ENCODE measurements around the gene HHAT.

Gene HHAT

DNA sequence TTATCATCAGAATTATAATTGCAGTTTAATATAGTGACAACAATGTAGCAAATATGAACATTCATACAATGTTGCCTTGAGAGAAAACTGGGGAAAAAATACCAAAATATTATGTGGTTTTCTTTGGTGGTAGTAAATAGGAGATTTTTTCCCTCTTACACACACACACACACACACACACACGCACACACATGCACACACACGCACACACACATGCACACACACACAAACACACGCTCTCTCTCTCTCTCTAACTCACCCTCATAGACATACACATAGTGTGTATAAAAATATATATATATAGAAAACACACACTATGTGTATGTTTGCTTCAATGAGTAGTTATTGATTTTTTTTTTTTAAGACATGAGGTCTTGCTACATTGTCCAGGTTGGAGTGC, 211.6 kb downstream of the HHAT start:
- no peak for DNase-seq (ENCODE audit: low read depth, low spot score)

DNA sequence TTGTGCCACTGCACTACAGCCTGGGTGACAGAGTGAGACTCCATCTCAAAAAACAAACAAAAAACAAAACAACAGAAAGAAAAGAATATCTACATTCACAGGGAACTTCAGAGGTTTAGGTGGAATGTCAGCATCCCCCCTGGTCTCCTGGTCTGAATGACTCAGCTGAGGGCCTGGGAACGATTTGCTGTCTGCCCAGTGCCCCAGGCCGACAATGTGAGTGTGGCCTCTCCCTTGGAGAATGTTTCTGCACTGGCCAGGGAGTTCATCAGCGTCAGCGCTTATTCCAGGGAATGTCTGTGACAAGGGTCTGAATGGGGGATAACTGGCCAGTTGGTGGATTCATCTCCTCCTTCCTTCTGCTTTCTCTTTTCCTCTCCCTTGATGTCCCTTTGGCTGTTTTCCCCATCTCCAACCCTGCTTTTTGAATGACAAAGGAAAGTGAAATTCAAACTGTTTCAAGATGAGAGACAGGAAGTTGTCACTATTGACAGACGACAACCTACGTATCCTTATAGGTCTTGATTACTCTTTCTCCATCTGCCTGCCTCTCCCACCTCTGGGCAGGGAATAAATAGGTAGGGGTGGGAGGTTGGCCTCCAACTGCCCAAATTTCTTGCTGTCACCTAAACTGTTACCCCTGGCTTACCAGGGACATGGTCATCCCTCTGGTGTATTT, 213.1 kb downstream of the HHAT start:
- DNase-seq (ENCODE audit: low read depth, low spot score) = no peak

DNA sequence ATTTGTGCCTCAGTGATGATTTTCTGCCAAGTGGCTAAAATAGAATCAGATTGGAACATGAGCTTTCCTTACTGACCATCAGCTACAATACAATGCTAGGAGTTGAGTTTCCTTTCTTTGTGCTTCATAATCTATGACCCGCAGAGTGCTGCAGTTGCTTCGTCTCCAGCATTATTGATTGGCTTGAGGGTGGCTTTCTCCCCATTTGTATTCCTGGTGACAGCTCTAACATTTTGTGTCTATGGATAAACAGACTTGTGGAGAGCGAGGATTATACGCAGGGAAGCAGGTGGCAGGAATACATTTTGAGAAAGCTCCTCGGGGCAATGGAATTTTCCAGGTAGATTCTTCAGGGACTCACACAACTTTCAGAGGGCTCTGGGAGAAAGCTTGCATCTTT, 223.2 kb downstream of the HHAT start:
- DNase-seq (ENCODE audit: low read depth, low spot score) = no peak

DNA sequence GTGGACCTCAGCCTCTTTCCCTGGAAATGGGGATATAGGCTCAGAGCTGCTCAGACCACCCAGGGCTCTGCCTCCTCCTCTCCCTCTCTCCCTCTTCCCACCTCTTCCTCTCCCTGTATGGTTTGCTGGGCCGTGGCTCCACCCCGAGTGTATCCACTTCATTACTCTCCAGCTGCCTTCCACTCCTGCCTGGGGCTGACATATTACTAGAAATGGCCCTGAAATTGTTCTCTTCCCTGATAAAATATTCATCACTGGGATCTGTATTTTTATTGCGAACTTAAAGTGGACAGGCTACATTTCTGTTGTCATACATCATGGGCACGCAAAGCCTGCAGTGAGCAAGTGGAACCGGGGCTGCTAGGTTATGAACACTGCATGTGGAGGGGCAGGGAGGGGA, 225.0 kb downstream of the HHAT start:
- no peak for DNase-seq (ENCODE audit: low read depth, low spot score)

DNA sequence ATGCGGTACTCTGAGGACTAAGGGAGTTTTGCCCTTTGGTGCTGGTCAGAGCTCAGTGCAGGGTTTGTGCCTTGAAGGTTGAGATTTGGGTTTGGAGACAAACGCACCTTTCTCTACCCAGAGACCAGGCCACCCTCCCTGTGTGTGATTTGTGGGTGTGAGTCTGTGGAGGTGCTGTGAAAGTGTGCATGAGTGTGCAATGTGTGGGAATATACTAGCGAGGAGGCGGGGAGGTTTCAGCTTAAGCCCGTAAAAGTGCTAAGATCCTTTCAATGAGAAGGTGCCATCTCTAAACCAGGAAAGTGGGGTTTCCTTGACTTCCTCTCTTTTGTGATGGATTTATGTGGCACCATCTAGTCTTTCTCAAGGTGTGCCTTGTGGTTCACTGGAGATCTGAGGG, 225.7 kb downstream of the HHAT start:
- no peak for DNase-seq (ENCODE audit: low read depth, low spot score)

DNA sequence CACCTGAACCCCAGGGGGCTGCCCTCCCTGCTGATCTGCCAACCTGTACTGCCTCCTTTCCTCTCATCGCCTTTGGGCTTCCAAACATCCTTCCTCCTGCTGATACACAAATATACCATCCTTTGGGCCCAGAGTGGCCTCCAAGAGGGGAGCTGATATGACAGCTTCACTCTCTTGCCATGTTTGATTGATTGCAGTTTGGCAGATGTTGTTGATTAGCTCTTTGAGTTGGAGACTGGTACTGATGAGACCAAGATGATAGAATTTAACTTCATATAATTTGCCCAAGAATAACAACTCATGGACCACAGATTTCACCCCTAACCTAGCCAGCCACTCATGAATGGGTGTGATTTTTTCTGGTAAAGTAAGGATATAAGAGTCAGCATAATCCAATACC, 227.8 kb downstream of the HHAT start:
- DNase-seq (ENCODE audit: low read depth, low spot score) = no peak

DNA sequence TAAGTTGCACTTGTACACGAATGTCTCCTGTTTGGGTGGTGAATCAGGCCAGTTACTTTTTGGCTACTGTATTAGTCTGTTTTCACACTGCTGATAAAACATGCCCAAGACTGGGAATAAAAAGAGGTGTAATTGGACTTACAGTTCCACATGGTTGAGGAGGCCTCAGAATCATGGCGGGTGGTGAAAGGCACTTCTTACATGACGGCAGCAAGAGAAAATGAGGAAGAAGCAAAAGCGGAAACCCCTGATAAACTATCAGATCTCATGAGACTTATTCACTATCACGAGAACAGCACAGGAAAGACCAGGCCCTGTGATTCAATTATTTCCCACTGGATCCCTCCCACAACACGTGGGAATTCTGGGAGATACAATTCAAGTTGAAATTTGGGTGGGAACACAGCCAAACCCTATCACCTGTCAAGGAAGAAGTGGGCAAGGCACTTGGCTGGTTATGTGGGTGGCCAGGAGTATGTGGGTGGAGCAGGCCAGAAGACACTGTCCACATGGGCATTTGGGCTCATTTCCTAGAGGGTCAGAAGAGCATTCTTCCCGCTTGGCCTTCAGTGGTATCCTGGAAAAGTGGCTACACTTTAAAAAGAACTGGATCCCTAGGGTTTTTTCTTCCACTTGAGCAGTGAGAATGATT, 228.8 kb downstream of the HHAT start:
- DNase-seq (ENCODE audit: low read depth, low spot score) = no peak

DNA sequence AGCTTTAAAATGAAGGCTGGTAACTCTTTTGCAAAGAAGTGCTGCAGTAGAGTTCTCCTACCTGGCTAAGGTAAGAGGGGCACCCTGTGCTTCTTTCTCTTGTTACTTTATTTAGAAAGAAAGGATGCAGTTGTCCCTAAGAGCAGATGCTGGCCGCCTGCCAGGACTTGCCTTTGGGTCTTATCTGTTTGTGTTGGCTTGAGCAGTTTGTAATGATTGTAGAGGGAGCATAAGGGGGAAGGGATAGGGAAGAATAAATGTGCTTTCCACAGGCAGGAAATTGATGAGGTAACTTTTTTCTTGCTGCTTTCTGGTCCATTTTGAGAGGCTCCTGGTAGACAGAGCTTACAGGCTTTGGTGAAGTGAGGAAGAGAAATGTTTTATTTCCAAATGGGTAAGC, 229.6 kb downstream of the HHAT start:
- no peak for DNase-seq (ENCODE audit: low read depth, low spot score)

DNA sequence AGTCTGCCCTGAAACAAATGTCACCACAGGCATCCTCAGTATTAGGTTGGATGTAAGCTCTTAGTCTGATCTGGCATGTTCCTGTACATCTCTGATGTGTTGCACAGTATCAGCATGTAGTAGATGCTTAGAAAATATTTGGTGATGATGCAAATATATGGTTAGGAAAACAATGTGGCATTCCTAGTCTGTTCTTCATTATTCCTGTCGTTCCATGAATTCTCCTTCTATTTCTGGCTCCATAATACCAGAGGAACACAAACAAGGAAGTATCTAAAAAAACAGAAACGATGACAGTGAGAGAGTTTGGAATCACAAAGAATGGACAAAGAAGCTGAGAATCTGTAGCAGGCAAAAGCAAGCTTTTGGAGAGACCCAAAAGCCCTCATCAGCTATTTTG, 236.6 kb downstream of the HHAT start:
- no peak for DNase-seq (ENCODE audit: low read depth, low spot score)

DNA sequence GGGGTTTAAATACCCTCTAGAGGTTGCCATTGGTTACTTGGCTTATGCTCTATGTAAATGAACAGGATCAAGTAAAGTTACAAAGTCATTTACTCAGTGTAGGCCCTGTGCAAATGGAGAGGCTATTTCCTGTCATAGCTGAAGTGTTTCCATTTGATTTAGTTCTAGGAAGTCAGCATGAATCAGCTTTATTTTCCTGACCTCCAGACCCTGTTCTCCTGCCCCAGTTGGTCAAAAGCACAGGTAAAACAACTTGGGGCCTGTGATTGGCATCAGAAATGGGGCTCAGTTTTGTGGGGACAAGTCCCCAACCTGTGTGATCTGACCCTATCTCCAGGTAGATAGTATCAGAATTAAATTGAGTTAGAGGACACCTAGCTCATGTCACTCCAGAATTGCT, 239.9 kb downstream of the HHAT start:
- no peak for DNase-seq (ENCODE audit: low read depth, low spot score)

DNA sequence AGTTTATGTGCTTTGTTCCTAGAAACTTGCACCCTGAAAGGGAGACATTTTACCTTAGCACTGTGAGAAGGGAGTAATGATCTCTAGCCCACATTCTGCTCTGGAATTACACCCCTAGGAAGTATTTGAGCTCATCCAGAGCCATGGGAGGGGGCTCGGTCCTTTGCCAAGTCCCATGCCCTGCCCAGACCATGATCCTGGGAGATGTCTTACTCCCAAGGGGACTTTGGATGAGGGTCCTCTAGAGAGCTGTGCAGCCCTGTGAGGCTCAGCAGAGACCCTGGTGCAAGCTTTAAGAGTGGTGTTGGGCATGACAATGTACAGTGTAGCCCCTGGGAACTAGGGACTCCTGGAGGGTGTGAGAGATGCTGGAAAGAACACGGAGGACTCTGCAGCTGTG, 241.4 kb downstream of the HHAT start:
- DNase-seq (ENCODE audit: low read depth, low spot score) = no peak

DNA sequence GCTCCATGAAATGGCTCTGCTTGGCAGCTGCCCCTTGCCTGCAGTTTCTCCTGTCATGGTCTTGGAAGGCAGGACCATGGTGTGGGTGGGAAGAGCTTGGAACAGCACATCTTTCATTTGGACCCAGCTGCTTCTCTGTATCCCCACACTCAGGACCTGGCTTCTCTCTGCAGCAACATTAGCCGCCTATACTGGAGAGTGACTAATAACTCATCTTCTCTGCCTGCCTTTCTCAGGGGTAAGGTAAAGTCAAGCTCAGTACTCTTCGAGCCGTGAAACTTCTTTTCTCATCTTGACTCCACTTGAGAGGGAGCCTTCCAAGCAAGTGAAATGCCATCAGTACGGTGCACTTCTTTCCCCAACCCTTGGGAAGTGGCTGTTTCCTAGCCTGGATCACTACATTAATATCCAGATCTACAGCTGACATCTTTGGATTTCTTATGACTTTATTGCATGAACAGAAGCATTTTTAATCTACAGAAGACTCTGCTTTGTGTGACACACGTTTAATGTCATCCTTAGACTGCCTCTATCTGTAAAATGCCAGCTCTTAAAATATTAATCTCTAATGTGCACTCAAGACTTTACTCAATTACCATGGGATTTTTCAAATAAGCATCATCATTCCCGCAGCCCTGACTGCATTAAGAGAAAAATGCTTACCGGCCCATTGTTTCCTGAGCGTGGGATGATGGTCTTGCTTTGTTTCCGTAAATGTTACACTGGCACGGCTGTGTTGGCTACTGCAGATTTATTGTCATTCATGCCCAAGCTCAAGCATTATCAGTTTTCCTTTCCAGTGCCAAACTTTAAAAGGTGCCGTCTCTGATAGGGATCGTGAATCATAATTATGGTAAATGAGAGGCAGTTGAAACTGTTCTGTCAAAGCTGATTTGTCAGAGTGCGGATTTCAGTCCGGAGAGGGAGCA, 242.9 kb downstream of the HHAT start:
- DNase-seq (ENCODE audit: low read depth, low spot score) = no peak

DNA sequence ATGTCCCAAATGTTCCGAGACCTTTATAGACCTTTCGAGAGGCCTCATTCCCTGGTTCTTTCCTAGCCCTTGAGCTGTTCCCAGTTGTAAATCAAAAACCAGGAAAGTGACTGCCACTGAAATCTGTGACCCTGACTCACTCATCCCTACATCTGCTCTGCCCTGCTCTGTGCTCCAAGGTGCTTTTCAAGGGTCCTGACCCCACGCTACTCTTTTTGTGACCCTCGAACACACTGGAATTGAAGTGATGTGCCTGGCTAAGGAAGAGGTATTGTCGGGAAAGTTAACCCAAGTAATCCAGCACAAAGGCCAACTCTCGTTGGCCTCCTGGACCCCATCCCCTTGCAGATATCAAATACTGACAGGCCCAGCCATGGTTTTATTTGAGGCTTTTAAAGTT, 244.4 kb downstream of the HHAT start:
- DNase-seq (ENCODE audit: low read depth, low spot score) = no peak

DNA sequence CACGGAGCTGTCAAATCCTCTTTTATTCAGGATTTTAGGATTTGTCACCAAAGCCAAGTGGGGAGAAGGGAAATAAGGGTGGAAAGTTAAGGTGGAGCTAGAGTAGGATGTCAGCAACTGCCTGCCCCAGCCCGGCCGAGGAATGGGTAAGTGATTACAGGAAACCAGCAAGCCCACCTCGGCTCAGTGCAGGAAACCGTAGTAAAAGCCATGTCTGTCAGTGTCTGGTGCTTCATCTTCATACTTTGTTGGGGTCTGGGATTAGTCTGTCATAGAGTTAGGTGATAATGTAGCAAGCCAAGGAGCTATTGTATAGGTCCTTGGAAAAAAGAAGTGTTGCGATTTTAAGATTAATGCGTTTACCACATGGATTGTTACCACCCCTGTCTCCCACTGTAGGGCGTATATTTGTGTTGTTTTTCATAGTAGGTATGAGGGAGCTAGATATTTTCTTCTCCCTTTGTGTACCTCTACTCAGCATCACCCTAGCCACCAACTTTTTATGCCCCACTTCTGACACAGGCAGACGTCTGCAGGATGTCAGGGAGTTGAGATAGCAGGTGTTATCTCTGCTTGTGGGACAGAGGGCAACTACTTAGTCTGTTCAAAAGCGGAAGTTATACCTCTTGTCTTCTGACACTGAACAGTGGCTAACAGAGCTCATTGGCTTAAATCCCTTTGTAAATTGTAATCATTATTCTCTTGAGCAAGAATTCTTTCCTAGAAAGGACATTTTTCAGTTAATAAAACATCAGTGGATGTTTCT, 253.7 kb downstream of the HHAT start:
- no peak for DNase-seq (ENCODE audit: low read depth, low spot score)

DNA sequence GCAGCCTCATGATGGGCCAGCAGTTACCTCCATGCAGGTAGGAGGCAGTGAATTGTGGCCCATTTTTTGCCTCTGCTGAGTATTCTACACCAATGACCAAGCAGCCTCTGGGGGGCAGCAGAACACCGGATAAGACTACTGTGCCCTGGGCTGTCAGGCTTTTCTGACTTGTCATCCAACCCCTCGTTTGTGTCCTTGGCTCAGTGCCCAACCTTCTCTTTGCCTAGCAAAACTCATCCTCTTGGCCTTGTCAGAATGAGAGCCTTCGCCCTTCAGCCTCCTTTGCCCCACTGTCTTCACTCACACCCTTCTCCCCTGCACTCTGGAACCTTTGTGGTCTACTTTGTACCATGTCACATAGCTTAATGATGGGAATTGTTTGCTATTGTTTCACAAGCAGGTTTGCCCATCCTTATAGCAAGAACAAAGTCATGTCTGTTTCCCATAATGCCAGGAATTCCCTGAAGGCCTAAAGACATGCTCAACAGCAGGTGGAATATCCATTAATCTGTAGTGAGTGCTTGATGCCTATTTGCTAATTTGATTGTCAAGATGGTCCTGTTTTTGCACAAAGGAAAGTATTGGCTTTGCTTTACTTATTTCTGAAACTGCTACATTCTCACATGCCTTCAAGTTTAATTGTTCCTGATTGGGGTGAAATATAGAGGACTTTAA, 255.9 kb downstream of the HHAT start:
- DNase-seq (ENCODE audit: low read depth, low spot score) = peak; percentile 19

DNA sequence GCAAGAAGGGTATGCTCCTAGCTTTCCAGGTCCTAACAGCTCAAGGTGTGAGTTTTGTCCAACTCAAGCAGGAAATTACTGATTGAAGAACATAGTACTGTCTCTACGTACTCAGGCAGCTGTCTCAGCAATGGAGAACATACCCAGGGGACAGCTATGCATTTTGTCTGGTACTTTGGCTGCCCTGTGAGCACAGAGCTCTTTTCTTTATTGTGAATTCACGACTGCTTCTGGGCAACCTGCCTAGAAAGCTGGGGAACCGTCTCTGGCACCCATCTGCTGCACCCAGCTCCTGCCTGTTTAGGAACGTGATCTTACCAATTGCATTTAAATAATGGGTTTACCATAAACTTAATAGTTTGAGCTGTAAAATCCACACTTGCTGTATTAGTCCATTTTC, 258.1 kb downstream of the HHAT start:
- DNase-seq (ENCODE audit: low read depth, low spot score) = no peak

DNA sequence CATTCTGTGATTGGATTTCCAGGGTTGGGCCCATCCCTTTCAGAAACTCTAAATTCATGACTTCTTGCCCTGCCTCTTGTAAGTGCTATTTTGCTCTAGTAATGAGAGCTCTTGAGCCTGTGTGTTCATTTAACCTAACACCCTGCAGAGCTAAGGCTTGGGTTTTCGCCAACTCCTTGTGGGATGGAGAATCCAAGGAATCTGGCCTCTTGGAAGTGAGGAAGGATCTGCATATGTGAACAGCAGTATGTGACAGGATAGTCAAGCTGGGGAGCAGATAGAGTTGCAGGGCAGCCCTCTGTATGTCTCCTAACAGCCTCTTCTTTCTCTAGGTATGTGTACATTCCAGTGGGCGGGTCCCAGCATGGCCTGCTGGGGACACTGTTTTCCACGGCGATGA, 258.9 kb downstream of the HHAT start:
- no peak for DNase-seq (ENCODE audit: low read depth, low spot score)

DNA sequence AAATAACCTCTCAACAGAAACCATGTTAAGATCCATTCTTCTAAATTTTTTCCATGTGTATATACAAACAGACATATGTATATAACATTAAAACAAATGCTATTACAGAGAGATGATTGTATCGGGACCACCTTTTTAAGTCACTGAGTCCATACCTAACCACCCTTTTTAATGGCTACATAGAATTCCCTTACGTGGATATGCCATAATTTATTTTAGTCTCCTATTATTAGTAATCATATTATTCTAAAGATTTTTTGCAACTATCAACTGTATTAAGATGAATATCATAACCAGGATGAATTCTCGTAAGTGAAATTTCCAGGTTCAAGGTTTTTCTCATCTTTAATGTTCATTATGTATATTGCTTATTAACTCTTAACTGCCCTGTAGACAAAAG, 259.7 kb downstream of the HHAT start:
- DNase-seq (ENCODE audit: low read depth, low spot score) = no peak

DNA sequence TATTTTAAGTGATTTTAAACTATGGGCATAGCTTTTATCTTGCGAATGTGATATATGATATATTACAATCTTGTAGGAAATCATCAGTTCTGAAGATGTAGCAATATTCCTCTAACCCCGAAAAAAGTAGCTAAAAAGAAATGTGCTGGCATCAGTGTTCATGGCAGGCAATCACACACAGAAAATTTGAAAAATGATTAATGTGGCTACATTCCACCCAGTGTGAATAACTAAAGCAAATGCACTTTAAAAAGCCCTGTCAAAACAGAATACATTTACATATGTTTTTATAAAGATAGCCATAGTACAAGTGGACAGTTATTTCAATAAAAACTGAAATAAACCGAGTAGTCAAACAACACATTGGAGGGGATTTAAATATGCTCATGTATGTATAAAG, 260.2 kb downstream of the HHAT start:
- DNase-seq (ENCODE audit: low read depth, low spot score) = no peak

DNA sequence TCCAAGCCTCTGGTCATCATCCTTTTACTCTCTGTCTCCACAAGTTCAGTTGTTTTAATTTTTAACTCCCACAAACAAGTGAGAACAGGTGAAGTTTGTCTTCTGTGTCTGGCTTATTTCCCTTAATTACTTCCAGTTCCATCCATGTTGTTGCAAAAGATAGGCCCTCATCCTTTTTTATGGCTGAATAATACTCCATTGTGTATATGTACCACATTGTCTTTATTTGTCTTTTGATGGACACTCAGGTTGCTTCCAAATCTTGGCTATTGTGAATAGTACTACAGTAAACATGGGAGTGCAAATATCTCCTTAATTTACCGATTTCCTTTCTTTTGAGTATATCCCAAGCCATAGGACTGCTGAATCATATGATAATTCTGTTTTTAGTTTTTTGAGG, 262.5 kb downstream of the HHAT start:
- DNase-seq (ENCODE audit: low read depth, low spot score) = no peak

DNA sequence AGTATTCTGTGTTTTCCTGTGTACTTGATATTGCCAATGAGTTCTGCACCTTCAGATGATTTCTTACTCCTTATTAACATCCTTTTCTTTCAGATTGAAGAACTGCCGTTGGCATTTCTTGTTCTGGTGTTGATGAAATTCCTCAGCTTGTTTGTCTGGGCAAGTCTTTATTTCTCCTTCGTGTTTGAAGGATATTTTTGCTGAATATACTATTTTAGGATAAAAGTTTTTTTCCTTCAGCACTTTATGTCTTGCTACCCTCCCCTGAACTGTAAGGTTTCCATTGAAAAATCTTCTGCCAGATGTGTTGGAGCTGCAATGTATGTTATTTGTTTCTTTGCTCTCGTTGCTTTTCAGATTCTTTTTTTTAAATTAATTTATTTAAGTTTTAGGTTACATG, 265.9 kb downstream of the HHAT start:
- no peak for DNase-seq (ENCODE audit: low read depth, low spot score)

Data from activated CD4-positive, CD25-positive, alpha-beta regulatory T cell treated with anti-CD3 and anti-CD28 coated beads, Interleukin-2, amount 50 U/mL, for 16 hours (primary cell).